OCI-LY7 (cell line): ENCODE results near the gene PFKFB4. TPM values are rescaled to one million over a fixed set of nuclear protein-coding genes. Genes with fewer than 3 reads are reported as not detected.

Source experiments
- BruUV-seq: library from RNA; stranded (reverse); fragments of 400-500 nt; replicated peaks from 2 replicates; lab custom pipeline; 2021; lab: Mats Ljungman, UMichigan
- CTCF ChIA-PET: fragments of 300-600 bp; sonication (Branson Sonifier 250); formaldehyde crosslinking; loops from one replicate; lab custom pipeline; 2022; ENCODE audit warnings: antibody characterized with exemption; ENCODE audit not compliant: unreplicated experiment; lab: Charles Lee
- POLR2A ChIA-PET: fragments of 300-600 bp; sonication (Branson Sonifier 250); formaldehyde crosslinking; loops from one replicate; lab custom pipeline; 2022; ENCODE audit warnings: antibody characterized with exemption; lab: Charles Lee
- DNase-seq: peaks from one replicate; pipeline ENCODE4 v3.0.0-alpha.2; 2015; ENCODE audit warnings: low spot score
- H2AFZ ChIP-seq: fragments of 200-600 bp; sonication (generic), shearing (Covaris generic); 2 replicates; pipeline ENCODE4 v1.6.1; 2014; ENCODE audit warnings: mild to moderate bottlenecking, antibody characterized with exemption, low read length, moderate library complexity
- H3K27ac ChIP-seq: fragments of 200-600 bp; sonication (generic); 2 replicates; pipeline ENCODE4 v1.5.1; 2014; ENCODE audit warnings: mixed run types, low read depth, mild to moderate bottlenecking, moderate library complexity, low read length, inconsistent platforms; ENCODE audit not compliant: poor library complexity, severe bottlenecking
- H3K36me3 ChIP-seq: fragments of 200-600 bp; sonication (generic); 2 replicates; pipeline ENCODE4 v1.6.1; 2014; ENCODE audit warnings: mild to moderate bottlenecking, antibody characterized with exemption, low read length, moderate library complexity, mixed read lengths; ENCODE audit not compliant: insufficient read depth
- H3K4me1 ChIP-seq: fragments of 200-600 bp; sonication (generic); 2 replicates; pipeline ENCODE4 v1.5.1; 2014; ENCODE audit warnings: mild to moderate bottlenecking, low read length; ENCODE audit not compliant: insufficient read depth, poor library complexity, severe bottlenecking
- H3K4me2 ChIP-seq: fragments of 200-600 bp; sonication (generic); 2 replicates; pipeline ENCODE4 v1.6.1; 2014; ENCODE audit warnings: mild to moderate bottlenecking, low read length
- H3K4me3 ChIP-seq: fragments of 200-600 bp; sonication (generic); 2 replicates; pipeline ENCODE4 v1.5.1; 2014; ENCODE audit warnings: mild to moderate bottlenecking, low read depth, low read length; ENCODE audit not compliant: poor library complexity, severe bottlenecking
- H3K79me2 ChIP-seq: fragments of 200-600 bp; sonication (generic); 2 replicates; pipeline ENCODE4 v1.6.1; 2016; ENCODE audit warnings: low read depth, mild to moderate bottlenecking, low read length, moderate library complexity, mixed read lengths; ENCODE audit not compliant: insufficient read depth
- H3K9me2 ChIP-seq: fragments of 200-600 bp; sonication (generic); 2 replicates; pipeline ENCODE4 v1.6.1; 2016; ENCODE audit warnings: mild to moderate bottlenecking, low read length, mixed read lengths; ENCODE audit not compliant: insufficient read depth
- H3K9me3 ChIP-seq: fragments of 200-600 bp; sonication (generic); 2 replicates; pipeline ENCODE4 v1.6.1; 2014; ENCODE audit warnings: mild to moderate bottlenecking, mixed run types, low read length, mixed read lengths
- H4K20me1 ChIP-seq: fragments of 200-600 bp; sonication (generic); 2 replicates; pipeline ENCODE4 v1.6.1; 2014; ENCODE audit warnings: mild to moderate bottlenecking, antibody characterized with exemption, low read length, moderate library complexity, mixed read lengths; ENCODE audit not compliant: insufficient read depth
- CTCF ChIP-seq: fragments of 200-600 bp; sonication (generic); conservative IDR thresholded peaks from 2 replicates; pipeline ENCODE4 v1.5.1; 2014; ENCODE audit warnings: mild to moderate bottlenecking, antibody characterized with exemption, low read length, moderate library complexity, mixed read lengths
- EZH2phosphoT487 ChIP-seq: fragments of 200-600 bp; sonication (generic); IDR thresholded peaks from 2 replicates; pipeline ENCODE4 v1.6.1; 2018; ENCODE audit warnings: low read depth, borderline replicate concordance, mild to moderate bottlenecking, mixed run types, antibody characterized with exemption, low read length, moderate library complexity, mixed read lengths
- intact Hi-C: fragments of 100-400 bp; cut with micrococcal nuclease; formaldehyde crosslinking; loops from one replicate; pipeline ENCODE4 v1.10.0; 2022; ENCODE audit not compliant: unreplicated experiment
- total RNA-seq, 2 experiments: library from RNA; depleted of rRNA in 1 of 2; stranded (reverse); fragments of >200 nt in 1 of 2; shearing (Covaris generic) in 1 of 2; gene quantifications; 2 replicates each; pipeline ENCODE4 v1.2.3, GENCODE V29; 2014 to 2022

Gene PFKFB4
- total RNA-seq, 2 experiments from 2014 or later = 5.0 to 29.0 TPM

- Histone ChIP-seq H4K20me1 (no peaks in the 10 kb centered on the region), H3K9me2 (no peaks in the 10 kb centered on the region), H3K4me1 (no peaks in the 10 kb centered on the region), H3K4me2 (peak within 1 kb of the TSS; percentile 50; the same call in 1 of the 2 replicates), H3K9me3 (no peaks in the 10 kb centered on the region), H3K4me3 (peak within 1 kb of the TSS; percentile 31), H3K27ac (no peak within 1 kb of the TSS), H3K36me3 (no peaks in the 10 kb centered on the region), H2AFZ (no peak within 1 kb of the TSS; the same call in 1 of the 2 replicates), H3K79me2 (no peaks in the 10 kb centered on the region)
- no TSS peak for BruUV-seq
- POLR2A ChIA-PET = interaction anchor here (0.6 kb wide), 1 partner anchor 30 kb away, joined by 3 read pairs; no protein-coding TSS in a partner anchor
- intact Hi-C loops = no loop called here
- CTCF ChIA-PET = interaction anchor here (1.1 kb wide), 1 partner anchor 68 kb away, joined by 3 read pairs; no protein-coding TSS in a partner anchor
- no peak for TF ChIP-seq EZH2phosphoT487
- no peak for TF ChIP-seq CTCF
- DNase-seq = no peak
Measured at GRCh38 chr3:48504051-48504946, 52.3 kb downstream of the PFKFB4 start, which contains the start of gene SHISA5. TSS of gene SHISA5 (minus strand) at chr3:48504174. CDS start at chr3:48504094, 80 bp downstream.

GRCh38 chr3:48503401-48504050 is 53.1 kb downstream of the PFKFB4 start:
- no peak for DNase-seq
- peak overlapping the region; percentile 31 for H3K4me3 ChIP-seq
- no peaks in the 10 kb centered on the region for H3K9me2 ChIP-seq
- H3K9me3 ChIP-seq = no peaks in the 10 kb centered on the region
- no peaks in the 10 kb centered on the region for H3K79me2 ChIP-seq
- no peak overlapping the region for H3K27ac ChIP-seq
- H4K20me1 ChIP-seq = no peaks in the 10 kb centered on the region
- no peaks in the 10 kb centered on the region for H3K36me3 ChIP-seq
- H3K4me1 ChIP-seq = no peaks in the 10 kb centered on the region
- no peak overlapping the region; the same call in 1 of the 2 replicates for H2AFZ ChIP-seq
- peak overlapping the region; percentile 50; the same call in 1 of the 2 replicates for H3K4me2 ChIP-seq
- POLR2A ChIA-PET = no interaction called here
- BruUV-seq = no TSS peak
- no peak for TF ChIP-seq CTCF
- no peak for TF ChIP-seq EZH2phosphoT487
- intact Hi-C loops = no loop called here
- CTCF ChIA-PET = interaction anchor here (0.6 kb wide), 1 partner anchor 1438 kb away, joined by 4 read pairs; no protein-coding TSS in a partner anchor
